ENCODE data around the gene PSKH1. TPM values are rescaled to one million over a fixed set of nuclear protein-coding genes. Genes with fewer than 3 reads are reported as not detected.

PSKH1 gene
- total and polyA plus RNA-seq, 4 donors, result 11.8 to 32.9 (median 21.2) TPM

- ATAC-seq (ENCODE audit: insufficient read depth, low FRiP score) (no peak), DNase-seq (no peak)
- Histone ChIP-seq H3K27ac (ENCODE audit: low read depth in 1 of 2, low read length in 1 of 2) (no peak overlapping the region), H3K4me3 (no peak overlapping the region), H3K4me1 (ENCODE audit: control insufficient read depth in 5 of 5, insufficient read depth in 5 of 5, low read length in 5 of 5) (peaks cover 7 to 15% (median 9%) of the 10 kb centered on the region in 5 donors), H3K27me3 (ENCODE audit: control insufficient read depth in 3 of 3, insufficient read depth in 3 of 3, low read length in 2 of 3) (no peaks in the 10 kb centered on the region), H3K36me3 (ENCODE audit: control insufficient read depth in 4 of 4, insufficient read depth in 4 of 4, low read length in 4 of 4) (peaks cover 10 to 58% (median 50%) of the 10 kb centered on the region in 4 donors), H3K9me3 (ENCODE audit: control insufficient read depth in 4 of 4, insufficient read depth in 3 of 4, low read length in 3 of 4) (no peaks in the 10 kb centered on the region), H3K9ac (ENCODE audit: insufficient read depth in 1 of 2, low read length in 2 of 2) (no peak overlapping the region)
- 97 to 99% methylated on average over 11 of the region's 11 CpGs for WGBS, 2 donors
- no peak for TF ChIP-seq CTCF (IDR thresholded peaks at IDR 0.05; ENCODE audit: control extremely low read depth, extremely low read depth)
Measured at GRCh38 chr16:67877064-67877463, 16.0 kb upstream of the PSKH1 start.

GRCh38 chr16:67878232-67878631 lies 14.8 kb upstream of the PSKH1 start:
- H3K9ac ChIP-seq (ENCODE audit: insufficient read depth in 1 of 2, low read length in 2 of 2), result no peak overlapping the region
- TF ChIP-seq CTCF (IDR thresholded peaks at IDR 0.05; ENCODE audit: control extremely low read depth, extremely low read depth), result no peak
- ATAC-seq (ENCODE audit: insufficient read depth, low FRiP score) (no peak), DNase-seq (no peak)
- H3K4me1 ChIP-seq (ENCODE audit: control insufficient read depth in 5 of 5, insufficient read depth in 5 of 5, low read length in 5 of 5), result peaks cover 6 to 11% (median 9%) of the 10 kb centered on the region in 5 donors
- H3K27me3 ChIP-seq (ENCODE audit: control insufficient read depth in 3 of 3, insufficient read depth in 3 of 3, low read length in 2 of 3), result no peaks in the 10 kb centered on the region
- 93% methylated on average over 6 of the region's 6 CpGs for WGBS, 2 donors
- no peak overlapping the region for H3K27ac ChIP-seq (ENCODE audit: low read depth in 1 of 2, low read length in 1 of 2)
- H3K4me3 ChIP-seq, result no peak overlapping the region
- H3K36me3 ChIP-seq (ENCODE audit: control insufficient read depth in 4 of 4, insufficient read depth in 4 of 4, low read length in 4 of 4), result peaks cover 10 to 70% (median 56%) of the 10 kb centered on the region in 4 donors
- no peaks in the 10 kb centered on the region for H3K9me3 ChIP-seq (ENCODE audit: control insufficient read depth in 4 of 4, insufficient read depth in 3 of 4, low read length in 3 of 4)

- Histone ChIP-seq H3K27me3 (ENCODE audit: control insufficient read depth in 3 of 3, insufficient read depth in 3 of 3, low read length in 2 of 3) (no peaks in the 10 kb centered on the region), H3K27ac (ENCODE audit: low read depth in 1 of 2, low read length in 1 of 2) (no peak overlapping the region), H3K9me3 (ENCODE audit: control insufficient read depth in 4 of 4, insufficient read depth in 3 of 4, low read length in 3 of 4) (no peaks in the 10 kb centered on the region), H3K4me1 (ENCODE audit: control insufficient read depth in 5 of 5, insufficient read depth in 5 of 5, low read length in 5 of 5) (peaks cover 4 to 11% (median 7%) of the 10 kb centered on the region in 5 donors), H3K4me3 (no peak overlapping the region), H3K36me3 (ENCODE audit: control insufficient read depth in 4 of 4, insufficient read depth in 4 of 4, low read length in 4 of 4) (peaks cover 10 to 76% (median 60%) of the 10 kb centered on the region in 4 donors), H3K9ac (ENCODE audit: insufficient read depth in 1 of 2, low read length in 2 of 2) (no peak overlapping the region)
- DNase-seq, result no peak
- WGBS, 2 donors, result 95 to 98% methylated on average over 9 of the region's 9 CpGs
- ATAC-seq (ENCODE audit: insufficient read depth, low FRiP score), result no peak
- no peak for TF ChIP-seq CTCF (IDR thresholded peaks at IDR 0.05; ENCODE audit: control extremely low read depth, extremely low read depth)
Measured at GRCh38 chr16:67878846-67879245, 14.2 kb upstream of the PSKH1 start.

GRCh38 chr16:67879462-67879861 lies 13.6 kb upstream of the PSKH1 start:
- ATAC-seq (ENCODE audit: insufficient read depth, low FRiP score) (no peak), DNase-seq (no peak)
- Histone ChIP-seq H3K4me1 (ENCODE audit: control insufficient read depth in 5 of 5, insufficient read depth in 5 of 5, low read length in 5 of 5) (peaks cover 0 to 6% (median 3%) of the 10 kb centered on the region in 5 donors), H3K9ac (ENCODE audit: insufficient read depth in 1 of 2, low read length in 2 of 2) (no peak overlapping the region), H3K27me3 (ENCODE audit: control insufficient read depth in 3 of 3, insufficient read depth in 3 of 3, low read length in 2 of 3) (no peaks in the 10 kb centered on the region), H3K4me3 (no peak overlapping the region), H3K9me3 (ENCODE audit: control insufficient read depth in 4 of 4, insufficient read depth in 3 of 4, low read length in 3 of 4) (no peaks in the 10 kb centered on the region), H3K36me3 (ENCODE audit: control insufficient read depth in 4 of 4, insufficient read depth in 4 of 4, low read length in 4 of 4) (peaks cover 10 to 79% (median 60%) of the 10 kb centered on the region in 4 donors), H3K27ac (ENCODE audit: low read depth in 1 of 2, low read length in 1 of 2) (no peak overlapping the region)
- WGBS, 2 donors, result 92 to 93% methylated on average over 12 of the region's 12 CpGs
- TF ChIP-seq CTCF (IDR thresholded peaks at IDR 0.05; ENCODE audit: control extremely low read depth, extremely low read depth), result no peak

All from lung (tissue), 12 donors.